ENCODE data around the gene CAMTA1. TPM values are rescaled to one million over a fixed set of nuclear protein-coding genes. Genes with fewer than 3 reads are reported as not detected.

Gene CAMTA1
- total RNA-seq, 2 experiments from 2014 or later: 39.3 to 48.8 TPM

DNA sequence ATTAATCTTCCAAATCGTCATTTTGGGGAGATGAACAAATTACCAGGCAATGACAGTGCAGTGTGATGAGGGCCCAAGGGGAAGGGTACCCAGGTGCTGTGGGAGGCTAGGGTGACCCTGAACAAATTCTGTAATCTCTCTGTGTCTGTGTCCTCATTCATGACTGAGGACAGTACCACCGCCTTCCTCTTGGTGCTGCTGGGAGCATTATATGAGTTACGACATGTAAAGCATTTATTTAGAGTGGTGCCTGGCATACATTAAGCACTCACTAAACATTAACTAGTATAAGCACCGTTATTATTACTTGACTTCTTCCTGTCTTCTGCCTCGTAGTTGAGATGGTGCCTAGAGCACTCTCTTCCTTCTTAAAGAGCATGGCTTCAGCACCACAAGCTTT is 517.6 kb downstream of the CAMTA1 start:
- no peak overlapping the region for H3K4me3 Mint-ChIP-seq
- H3K36me3 Mint-ChIP-seq (ENCODE audit: low read depth): no peaks in the 10 kb centered on the region
- H3K27me3 Mint-ChIP-seq: peaks cover 9% of the 10 kb centered on the region
- CTCF ChIA-PET: no interaction called here
- POLR2A ChIA-PET: no interaction called here
- no peak for DNase-seq
- H3K27ac Mint-ChIP-seq: no peak overlapping the region
- no peaks in the 10 kb centered on the region for H3K4me1 Mint-ChIP-seq
- peaks cover 4% of the 10 kb centered on the region for H3K9me3 Mint-ChIP-seq

GRCh38 chr1:7303554-7304317 is 518.5 kb downstream of the CAMTA1 start:
- CTCF ChIA-PET: no interaction called here
- peaks cover 4% of the 10 kb centered on the region for H3K9me3 Mint-ChIP-seq
- no peaks in the 10 kb centered on the region for H3K4me1 Mint-ChIP-seq
- H3K27me3 Mint-ChIP-seq: peaks cover 13% of the 10 kb centered on the region
- H3K36me3 Mint-ChIP-seq (ENCODE audit: low read depth): no peaks in the 10 kb centered on the region
- H3K4me3 Mint-ChIP-seq: no peak overlapping the region
- POLR2A ChIA-PET: no interaction called here
- no peak for DNase-seq
- H3K27ac Mint-ChIP-seq: no peak overlapping the region

DNA sequence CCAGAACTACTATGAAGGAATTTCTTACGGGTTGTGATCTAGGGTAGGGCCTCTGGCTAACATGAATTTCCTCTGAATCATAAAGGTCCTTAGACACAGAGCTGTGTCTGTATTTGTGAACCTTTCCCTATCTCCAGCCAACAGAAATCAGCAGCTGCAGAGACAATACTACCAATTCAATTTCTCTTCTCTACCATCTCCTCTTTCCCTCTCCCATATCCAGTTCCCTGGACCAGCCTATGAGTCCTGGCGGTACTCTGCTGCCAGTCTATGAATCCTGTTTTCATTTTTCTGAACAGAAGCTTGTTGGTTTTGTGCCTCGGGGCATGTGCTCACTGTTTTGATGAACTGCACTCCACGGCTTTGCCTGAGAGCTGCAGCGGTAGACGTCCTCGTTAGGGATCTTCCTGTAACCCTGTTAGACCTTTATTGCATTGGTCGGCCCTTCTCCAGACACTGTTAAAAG is 527.9 kb downstream of the CAMTA1 start:
- ChIA-PET CTCF (no interaction called here), POLR2A (no interaction called here)
- H3K36me3 Mint-ChIP-seq (ENCODE audit: low read depth): no peaks in the 10 kb centered on the region
- DNase-seq: no peak
- no peak overlapping the region for H3K4me3 Mint-ChIP-seq
- no peaks in the 10 kb centered on the region for H3K4me1 Mint-ChIP-seq
- H3K27ac Mint-ChIP-seq: no peak overlapping the region
- no peaks in the 10 kb centered on the region for H3K9me3 Mint-ChIP-seq
- H3K27me3 Mint-ChIP-seq: peaks cover 2% of the 10 kb centered on the region

GRCh38 chr1:7313826-7314225 is 528.6 kb downstream of the CAMTA1 start:
- H3K36me3 Mint-ChIP-seq (ENCODE audit: low read depth): no peaks in the 10 kb centered on the region
- no peaks in the 10 kb centered on the region for H3K27me3 Mint-ChIP-seq
- H3K27ac Mint-ChIP-seq: no peak overlapping the region
- ChIA-PET CTCF (no interaction called here), POLR2A (no interaction called here)
- DNase-seq: no peak
- H3K9me3 Mint-ChIP-seq: no peaks in the 10 kb centered on the region
- H3K4me3 Mint-ChIP-seq: no peak overlapping the region
- H3K4me1 Mint-ChIP-seq: no peaks in the 10 kb centered on the region

- Mint-ChIP-seq H3K4me3 (no peak overlapping the region), H3K4me1 (no peaks in the 10 kb centered on the region), H3K9me3 (no peaks in the 10 kb centered on the region), H3K27me3 (no peaks in the 10 kb centered on the region), H3K36me3 (ENCODE audit: low read depth) (no peaks in the 10 kb centered on the region), H3K27ac (no peak overlapping the region)
- CTCF ChIA-PET: interaction anchor here (0.5 kb wide), 1 partner anchor 812 kb away, joined by 3 read pairs; no protein-coding TSS in a partner anchor
- DNase-seq: no peak
- POLR2A ChIA-PET: no interaction called here
Measured at GRCh38 chr1:7315316-7315715, 530.1 kb downstream of the CAMTA1 start.

DNA sequence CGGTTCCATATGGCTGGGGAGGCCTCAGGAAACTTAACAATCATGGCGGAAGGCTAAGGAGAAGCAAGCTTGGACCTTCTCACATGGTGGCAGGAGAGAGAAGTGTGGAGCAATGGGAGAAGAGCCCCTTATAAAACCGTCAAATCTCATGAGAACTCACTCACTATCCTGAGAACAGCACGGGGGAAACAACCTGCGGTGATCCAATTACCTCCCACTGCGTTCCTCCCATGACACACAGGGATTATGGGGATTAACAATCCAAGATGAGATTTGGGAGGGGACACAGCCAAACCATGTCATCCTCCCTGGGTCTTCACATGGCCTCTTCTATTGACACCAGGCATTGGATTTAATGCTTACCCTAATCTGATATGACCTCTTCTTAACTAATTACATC is 530.7 kb downstream of the CAMTA1 start:
- no peaks in the 10 kb centered on the region for H3K9me3 Mint-ChIP-seq
- no peak overlapping the region for H3K27ac Mint-ChIP-seq
- no peaks in the 10 kb centered on the region for H3K27me3 Mint-ChIP-seq
- ChIA-PET POLR2A (no interaction called here), CTCF (interaction anchor here (0.5 kb wide), 1 partner anchor 812 kb away, joined by 3 read pairs; no protein-coding TSS in a partner anchor)
- DNase-seq: no peak
- no peaks in the 10 kb centered on the region for H3K36me3 Mint-ChIP-seq (ENCODE audit: low read depth)
- no peak overlapping the region for H3K4me3 Mint-ChIP-seq
- no peaks in the 10 kb centered on the region for H3K4me1 Mint-ChIP-seq

DNA sequence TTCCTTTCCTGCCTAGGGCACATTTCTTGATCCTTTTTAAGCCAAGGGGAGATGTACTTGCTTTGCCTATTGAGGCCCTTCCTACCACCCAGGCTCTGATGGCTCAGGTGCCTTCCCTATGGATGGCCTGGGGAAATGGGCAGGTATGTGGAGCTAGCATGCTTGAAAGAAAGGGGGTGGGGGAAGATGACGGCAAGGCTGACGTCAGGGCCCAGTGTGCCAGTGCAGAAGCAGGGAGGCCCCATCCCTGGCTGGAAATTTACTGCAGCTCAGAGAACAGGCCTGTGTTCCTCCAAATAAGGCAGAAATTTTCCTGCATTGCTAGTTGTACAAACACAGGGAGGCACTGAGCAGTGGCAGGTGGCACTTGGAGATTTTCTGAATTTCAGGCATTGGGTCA is 532.6 kb downstream of the CAMTA1 start:
- DNase-seq: no peak
- ChIA-PET POLR2A (no interaction called here), CTCF (no interaction called here)
- Mint-ChIP-seq H3K36me3 (ENCODE audit: low read depth) (no peaks in the 10 kb centered on the region), H3K27ac (no peak overlapping the region), H3K27me3 (no peaks in the 10 kb centered on the region), H3K4me3 (no peak overlapping the region), H3K4me1 (no peaks in the 10 kb centered on the region), H3K9me3 (no peaks in the 10 kb centered on the region)

- ChIA-PET CTCF (no interaction called here), POLR2A (no interaction called here)
- Mint-ChIP-seq H3K27me3 (peaks cover 3% of the 10 kb centered on the region), H3K4me3 (no peak overlapping the region), H3K36me3 (ENCODE audit: low read depth) (no peaks in the 10 kb centered on the region), H3K27ac (no peak overlapping the region), H3K4me1 (no peaks in the 10 kb centered on the region), H3K9me3 (no peaks in the 10 kb centered on the region)
- DNase-seq: no peak
Measured at GRCh38 chr1:7319196-7319595, 533.9 kb downstream of the CAMTA1 start.

DNA sequence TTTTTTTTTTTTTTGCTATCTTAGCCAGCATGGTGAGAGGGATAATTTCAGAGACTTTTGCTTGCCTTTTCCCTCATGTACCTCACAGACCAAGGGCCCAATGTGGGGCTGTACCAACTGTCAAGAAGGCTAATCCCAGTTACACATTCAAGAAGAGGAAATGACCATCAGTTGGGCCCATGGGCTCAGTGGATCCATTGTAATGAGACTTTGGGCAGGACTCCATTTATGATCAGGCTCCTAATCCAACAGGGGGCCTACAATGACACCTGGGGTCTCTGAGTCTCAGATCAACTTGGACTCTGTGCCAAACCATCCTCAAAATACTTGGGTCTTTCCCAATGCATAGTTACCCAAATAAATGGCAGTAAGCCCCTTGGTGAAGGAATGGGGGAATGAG is 535.4 kb downstream of the CAMTA1 start:
- Mint-ChIP-seq H3K9me3 (no peaks in the 10 kb centered on the region), H3K27ac (no peak overlapping the region), H3K4me3 (no peak overlapping the region), H3K4me1 (no peaks in the 10 kb centered on the region), H3K27me3 (peaks cover 3% of the 10 kb centered on the region), H3K36me3 (ENCODE audit: low read depth) (no peaks in the 10 kb centered on the region)
- CTCF ChIA-PET: no interaction called here
- POLR2A ChIA-PET: no interaction called here
- DNase-seq: no peak

DNA sequence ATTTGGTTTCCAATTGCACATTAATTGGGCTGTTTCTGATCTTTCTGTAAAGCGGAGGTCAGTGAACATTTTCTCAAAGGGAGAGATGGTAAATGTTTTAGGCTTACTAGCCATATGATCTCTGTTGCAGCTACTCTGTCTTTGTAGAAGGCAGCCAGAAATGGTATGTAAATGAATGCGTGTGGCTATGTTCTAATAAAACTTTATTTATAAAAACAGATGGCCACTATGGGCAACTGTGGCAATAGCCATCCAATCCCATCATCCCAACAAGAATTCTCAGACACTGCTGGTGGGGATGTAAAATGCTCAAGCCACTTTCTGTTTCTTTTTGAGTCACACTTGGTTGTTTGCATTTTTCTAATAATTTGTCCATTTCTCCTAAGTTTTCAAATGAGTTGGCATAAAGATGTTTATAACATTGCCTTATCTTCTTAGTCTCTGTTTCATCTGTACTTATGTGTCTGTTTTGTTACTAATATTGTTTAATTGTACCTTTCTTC is 537.1 kb downstream of the CAMTA1 start:
- ChIA-PET CTCF (no interaction called here), POLR2A (no interaction called here)
- Mint-ChIP-seq H3K27me3 (peaks cover 3% of the 10 kb centered on the region), H3K4me3 (no peak overlapping the region), H3K27ac (no peak overlapping the region), H3K9me3 (no peaks in the 10 kb centered on the region), H3K4me1 (no peaks in the 10 kb centered on the region), H3K36me3 (ENCODE audit: low read depth) (no peaks in the 10 kb centered on the region)
- DNase-seq: no peak

GRCh38 chr1:7322912-7323311 is 537.7 kb downstream of the CAMTA1 start:
- Mint-ChIP-seq H3K4me3 (no peak overlapping the region), H3K27ac (no peak overlapping the region), H3K9me3 (no peaks in the 10 kb centered on the region), H3K27me3 (peaks cover 3% of the 10 kb centered on the region), H3K4me1 (no peaks in the 10 kb centered on the region), H3K36me3 (ENCODE audit: low read depth) (no peaks in the 10 kb centered on the region)
- POLR2A ChIA-PET: no interaction called here
- CTCF ChIA-PET: no interaction called here
- no peak for DNase-seq

DNA sequence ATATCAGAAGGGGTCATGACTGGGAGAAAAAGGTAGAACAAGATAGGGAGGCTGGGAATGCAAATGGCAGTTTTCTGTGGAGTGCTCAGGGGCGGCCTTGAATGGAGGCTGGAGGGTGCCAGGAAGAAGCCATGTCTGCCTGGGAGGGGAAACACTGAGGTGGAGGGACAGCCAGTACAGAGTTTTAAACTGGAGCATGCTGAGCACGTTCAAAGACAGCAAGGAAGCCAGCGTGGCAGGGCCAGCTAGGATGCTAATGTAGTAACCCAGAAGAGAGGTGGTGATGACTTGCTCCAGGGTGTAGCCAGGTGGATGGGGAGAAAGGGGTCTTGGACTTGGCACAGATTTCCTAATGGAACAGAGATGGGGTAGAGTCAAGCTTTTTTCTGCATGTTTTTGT is 540.0 kb downstream of the CAMTA1 start:
- Mint-ChIP-seq H3K9me3 (no peaks in the 10 kb centered on the region), H3K36me3 (ENCODE audit: low read depth) (no peaks in the 10 kb centered on the region), H3K4me1 (no peaks in the 10 kb centered on the region), H3K27me3 (peaks cover 6% of the 10 kb centered on the region), H3K27ac (no peak overlapping the region), H3K4me3 (no peak overlapping the region)
- ChIA-PET CTCF (no interaction called here), POLR2A (no interaction called here)
- no peak for DNase-seq

GRCh38 chr1:7326366-7326765 is 541.1 kb downstream of the CAMTA1 start:
- Mint-ChIP-seq H3K4me3 (no peak overlapping the region), H3K27me3 (peaks cover 6% of the 10 kb centered on the region), H3K4me1 (no peaks in the 10 kb centered on the region), H3K36me3 (ENCODE audit: low read depth) (no peaks in the 10 kb centered on the region), H3K9me3 (no peaks in the 10 kb centered on the region), H3K27ac (no peak overlapping the region)
- no peak for DNase-seq
- ChIA-PET CTCF (no interaction called here), POLR2A (no interaction called here)

GRCh38 chr1:7327849-7328248 is 542.6 kb downstream of the CAMTA1 start:
- Mint-ChIP-seq H3K9me3 (no peaks in the 10 kb centered on the region), H3K4me3 (no peak overlapping the region), H3K27me3 (peaks cover 6% of the 10 kb centered on the region), H3K4me1 (no peaks in the 10 kb centered on the region), H3K27ac (no peak overlapping the region), H3K36me3 (ENCODE audit: low read depth) (no peaks in the 10 kb centered on the region)
- DNase-seq: no peak
- CTCF ChIA-PET: no interaction called here
- POLR2A ChIA-PET: no interaction called here
